Left hindlimb (tissue), 1 donor: ENCODE measurements around the gene RNASET2.

Experiments used
- DNase-seq: peaks from one replicate; pipeline ENCODE4 v3.0.0-alpha.2; 2018

The RNASET2 gene

GRCh38 chr6:166956444-166957086 is at the start of gene RNASET2:
Gene RNASET2 (minus strand): TSS chr6:166956550. CDS start chr6:166956182, 368 bp downstream.
- peak; percentile 96 for DNase-seq

GRCh38 chr6:167005350-167006159 is 49.2 kb upstream of the RNASET2 start:
- no peak for DNase-seq

GRCh38 chr6:167000759-167001158 is 44.4 kb upstream of the RNASET2 start:
- no peak for DNase-seq

- DNase-seq, result no peak
Measured at GRCh38 chr6:166999884-167000253, 43.5 kb upstream of the RNASET2 start.

- peak; percentile 98 for DNase-seq
Measured at GRCh38 chr6:166999145-166999883, 43.0 kb upstream of the RNASET2 start, which contains the start of gene CEP43. Gene CEP43 (plus strand): TSS chr6:166999397. CDS start chr6:166999413, 16 bp downstream.

- no peak for DNase-seq
Measured at GRCh38 chr6:166998256-166999144, 42.1 kb upstream of the RNASET2 start.

- peak; percentile 58 for DNase-seq
Measured at GRCh38 chr6:166997768-166998255, 41.5 kb upstream of the RNASET2 start.

GRCh38 chr6:166997348-166997747 is 41.0 kb upstream of the RNASET2 start:
- DNase-seq, result no peak

- no peak for DNase-seq
Measured at GRCh38 chr6:166996406-166996805, 40.1 kb upstream of the RNASET2 start.

- no peak for DNase-seq
Measured at GRCh38 chr6:166989427-166990032, 33.2 kb upstream of the RNASET2 start.

- DNase-seq, result no peak
Measured at GRCh38 chr6:166988674-166989201, 32.4 kb upstream of the RNASET2 start.

GRCh38 chr6:166987930-166988329 is 31.6 kb upstream of the RNASET2 start:
- DNase-seq, result no peak

- DNase-seq, result no peak
Measured at GRCh38 chr6:166987448-166987847, 31.1 kb upstream of the RNASET2 start.

- DNase-seq, result no peak
Measured at GRCh38 chr6:166980738-166981137, 24.4 kb upstream of the RNASET2 start.

GRCh38 chr6:166977621-166978525 is 21.5 kb upstream of the RNASET2 start:
- no peak for DNase-seq

- no peak for DNase-seq
Measured at GRCh38 chr6:166976636-166977035, 20.3 kb upstream of the RNASET2 start.

- DNase-seq, result no peak
Measured at GRCh38 chr6:166972101-166972500, 15.8 kb upstream of the RNASET2 start.

GRCh38 chr6:166971271-166971670 is 14.9 kb upstream of the RNASET2 start:
- no peak for DNase-seq

GRCh38 chr6:166970776-166971175 is 14.4 kb upstream of the RNASET2 start:
- no peak for DNase-seq

GRCh38 chr6:166970091-166970490 is 13.7 kb upstream of the RNASET2 start:
- DNase-seq, result no peak
